Stimulated activated naive CD4-positive, alpha-beta T cell treated with Interleukin-2 at 50 U/mL for 16 hours (primary cell): ENCODE data around the gene CDK5R2.
"Not testable (repeated sequence)": the region's sequence is repeated elsewhere in the genome, so short reads cannot be mapped to it uniquely, and the experiment has no call there.

Experiments
- DNase-seq: peaks from one replicate; lab custom pipeline; 2025; lab: John Stamatoyannopoulos, UW

Gene CDK5R2

GRCh38 chr2:218959141-218959731 is at the start of gene CDK5R2:
TSS of gene CDK5R2 (plus strand) at chr2:218959666. CDS start at chr2:218959821, 155 bp downstream.
- DNase-seq, result peak; percentile 63

GRCh38 chr2:218910741-218911140 is 48.7 kb upstream of the CDK5R2 start:
- no peak for DNase-seq

- no peak for DNase-seq
Observed at GRCh38 chr2:218920504-218920903, 39.0 kb upstream of the CDK5R2 start.

- DNase-seq, result no peak
Observed at GRCh38 chr2:218924757-218925156, 34.7 kb upstream of the CDK5R2 start.

GRCh38 chr2:218925434-218925833 is 34.0 kb upstream of the CDK5R2 start:
- no peak for DNase-seq

- no peak for DNase-seq
Observed at GRCh38 chr2:218927422-218927821, 32.0 kb upstream of the CDK5R2 start.

GRCh38 chr2:218927876-218928275 is 31.6 kb upstream of the CDK5R2 start:
- DNase-seq, result no peak

GRCh38 chr2:218930488-218930887 is 29.0 kb upstream of the CDK5R2 start:
- not testable (repeated sequence) for DNase-seq

- not testable (repeated sequence) for DNase-seq
Observed at GRCh38 chr2:218931751-218932150, 27.7 kb upstream of the CDK5R2 start.

GRCh38 chr2:218944759-218945404 is 14.6 kb upstream of the CDK5R2 start:
- no peak for DNase-seq

- no peak for DNase-seq
Observed at GRCh38 chr2:218946621-218947020, 12.8 kb upstream of the CDK5R2 start.

GRCh38 chr2:218952160-218952559 is 7.3 kb upstream of the CDK5R2 start:
- no peak for DNase-seq

GRCh38 chr2:218953366-218953954 is 6.0 kb upstream of the CDK5R2 start:
- no peak for DNase-seq

- DNase-seq, result no peak
Observed at GRCh38 chr2:218954541-218955300, 4.7 kb upstream of the CDK5R2 start.

- DNase-seq, result no peak
Observed at GRCh38 chr2:218956039-218956438, 3.4 kb upstream of the CDK5R2 start.

- no peak for DNase-seq
Observed at GRCh38 chr2:218957671-218958070, 1.8 kb upstream of the CDK5R2 start.

- no peak for DNase-seq
Observed at GRCh38 chr2:218958276-218958675, 1.2 kb upstream of the CDK5R2 start.

GRCh38 chr2:218959761-218960308 is 369 bp downstream of the CDK5R2 start:
- DNase-seq, result no peak

- no peak for DNase-seq
Observed at GRCh38 chr2:218960309-218961165, 1.1 kb downstream of the CDK5R2 start.

GRCh38 chr2:218961229-218961628 is 1.8 kb downstream of the CDK5R2 start:
- no peak for DNase-seq
